Keratinocyte (primary cell): ENCODE measurements around the gene WDR3. TPM values are rescaled to one million over a fixed set of nuclear protein-coding genes. Genes with fewer than 3 reads are reported as not detected.

ENCODE experiments used
- DNase-seq: peaks from one replicate; pipeline ENCODE4 v3.0.0-alpha.2; 2011; ENCODE audit warnings: low read depth, missing footprints, low spot score
- FAIRE-seq: peaks from 2 replicates; lab custom pipeline; 2011; peaks lifted over from hg19 to GRCh38; lab: Jason Lieb, UNC
- H2AFZ ChIP-seq: 2 replicates; pipeline ENCODE4 v1.6.0; 2012; ENCODE audit warnings: low read length, control low read depth, inconsistent platforms; ENCODE audit not compliant: control insufficient read depth
- H3K27ac ChIP-seq: 2 replicates; pipeline ENCODE4 v1.5.1; 2011; ENCODE audit warnings: low read length; ENCODE audit not compliant: control insufficient read depth, insufficient read depth
- H3K27me3 ChIP-seq: 3 replicates; pipeline ENCODE4 v1.6.0; 2011; ENCODE audit warnings: low read length; ENCODE audit not compliant: control insufficient read depth, insufficient read depth; ENCODE audit errors: extremely low read depth
- H3K36me3 ChIP-seq, 2 experiments: 2 replicates in 1 of 2; 3 replicates in 1 of 2; pipeline ENCODE4 v1.5.1; 2011; ENCODE audit warnings: low read length in 2 of 2, mild to moderate bottlenecking in 1 of 2; ENCODE audit not compliant: control insufficient read depth in 2 of 2, insufficient read depth in 2 of 2; ENCODE audit errors: extremely low read depth in 1 of 2
- H3K4me1 ChIP-seq: 3 replicates; pipeline ENCODE4 v1.5.1; 2011; ENCODE audit warnings: low read length; ENCODE audit not compliant: control insufficient read depth, insufficient read depth; ENCODE audit errors: extremely low read depth
- H3K4me2 ChIP-seq: 3 replicates; pipeline ENCODE4 v1.6.0; 2011; ENCODE audit warnings: low read depth, low read length; ENCODE audit not compliant: control insufficient read depth, insufficient read depth; ENCODE audit errors: extremely low read depth
- H3K4me3 ChIP-seq, 3 experiments: fragments of 200-600 bp in 1 of 3; sonication (generic) in 1 of 3; 2 replicates in 2 of 3; 3 replicates in 1 of 3; pipeline ENCODE4 v1.5.1; 2011 to 2016; ENCODE audit warnings: low read length in 3 of 3, mild to moderate bottlenecking in 3 of 3, control low read depth in 2 of 3, inconsistent platforms in 1 of 3, low read depth in 1 of 3, mixed read lengths in 1 of 3, mixed run types in 1 of 3, moderate library complexity in 1 of 3; ENCODE audit not compliant: control insufficient read depth in 2 of 3, insufficient read depth in 2 of 3; ENCODE audit errors: extremely low read depth in 1 of 3
- H3K79me2 ChIP-seq: 2 replicates; pipeline ENCODE4 v1.6.0; 2012; ENCODE audit warnings: low read length; ENCODE audit not compliant: control insufficient read depth, insufficient read depth
- H3K9ac ChIP-seq: 3 replicates; pipeline ENCODE4 v1.6.0; 2011; ENCODE audit warnings: low read length; ENCODE audit not compliant: control insufficient read depth, insufficient read depth; ENCODE audit errors: extremely low read depth
- H3K9me1 ChIP-seq: 3 replicates; pipeline ENCODE4 v1.6.0; 2011; ENCODE audit warnings: low read length; ENCODE audit not compliant: control insufficient read depth, insufficient read depth; ENCODE audit errors: extremely low read depth
- H3K9me3 ChIP-seq: 2 replicates; pipeline ENCODE4 v1.5.1; 2012; ENCODE audit warnings: low read depth, low read length; ENCODE audit not compliant: control insufficient read depth
- H4K20me1 ChIP-seq: 3 replicates; pipeline ENCODE4 v1.6.0; 2011; ENCODE audit warnings: low read length; ENCODE audit not compliant: control insufficient read depth, insufficient read depth; ENCODE audit errors: extremely low read depth
- CTCF ChIP-seq, 3 experiments: IDR thresholded peaks in 1 of 3; conservative IDR thresholded peaks in 1 of 3; optimal IDR thresholded peaks in 1 of 3; 2 replicates in 2 of 3; 3 replicates in 1 of 3; pipeline versions ENCODE3 to v1.5.1; 2011; ENCODE audit warnings: low read length in 3 of 3, mild to moderate bottlenecking in 3 of 3, moderate library complexity in 2 of 3, control low read depth in 1 of 3, inconsistent platforms in 1 of 3; ENCODE audit not compliant: insufficient read depth in 2 of 3; ENCODE audit errors: extremely low read depth in 1 of 3
- EZH2 ChIP-seq: IDR thresholded peaks from one replicate; pipeline ENCODE4 v1.6.1; 2012; ENCODE audit warnings: inconsistent platforms, mild to moderate bottlenecking, low read length, moderate library complexity
- dilution Hi-C: fragments of 300-500 bp; cut with MboI; formaldehyde crosslinking; loops from one replicate; pipeline ENCODE4 v1.7.0; 2020; ENCODE audit warnings: low sequenced_read_pairs; ENCODE audit not compliant: extremely low pct_ligation_motif_present
- polyA plus RNA-seq, 5 experiments: library from polyadenylated mRNA; depleted of rRNA in 3 of 5; stranded (reverse) in 3 of 5; stranded (forward) in 1 of 5; unstranded in 1 of 5; fragments of >200 nt; gene quantifications; 1 replicate in 1 of 5; 2 replicates in 3 of 5; 3 replicates in 1 of 5; pipeline versions ENCODE4 v1.2.1 to v1.2.3, GENCODE V29; 2011 to 2012; ENCODE audit warnings: missing spikeins in 2 of 5, low read depth in 1 of 5, low replicate concordance in 1 of 5

WDR3 gene
- polyA plus RNA-seq, 1 donor (not counting 4 experiments of a cell fraction or from before 2014, with no cell fraction given): 47.8 TPM

GRCh38 chr1:117967881-117968280 lies 38.3 kb downstream of the WDR3 start:
- no peaks in the 10 kb centered on the region for H3K79me2 ChIP-seq
- FAIRE-seq: no peak
- H2AFZ ChIP-seq: no peak overlapping the region

DNA sequence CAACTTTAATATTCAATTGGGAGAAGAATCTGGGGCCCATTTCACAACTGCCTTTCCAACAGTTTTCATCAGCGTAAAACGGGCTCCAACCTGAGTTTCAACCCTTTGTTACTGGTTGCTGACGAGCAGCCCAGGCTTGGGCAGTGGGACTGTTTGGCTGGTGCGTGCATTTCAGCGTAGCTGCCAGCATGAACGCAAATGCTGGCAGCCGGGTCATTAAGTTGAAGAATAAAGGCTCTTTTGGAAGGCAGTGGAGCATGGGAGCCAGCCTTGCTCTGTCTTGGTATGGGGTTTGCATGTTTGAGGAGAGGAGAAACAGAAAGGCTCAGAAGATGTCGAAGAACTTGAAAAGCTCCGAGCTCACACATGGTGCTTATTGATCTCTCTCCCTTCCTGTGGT lies 40.7 kb downstream of the WDR3 start:
- no peak for FAIRE-seq
- no peak for TF ChIP-seq CTCF (optimal IDR thresholded peaks at IDR 0.05 in 1 of 3, IDR thresholded peaks at IDR 0.05 in 1 of 3, conservative IDR thresholded peaks at IDR 0.05 in 1 of 3; ENCODE audit: extremely low read depth in 1 of 3, insufficient read depth in 2 of 3, low read length in 3 of 3)
- no peak for TF ChIP-seq EZH2

More at GRCh38 chr1:117967881-117968280, 38.3 kb downstream of the WDR3 start:
- no peak for DNase-seq
- dilution Hi-C loops: no loop called here
- no peak overlapping the region for H3K4me2 ChIP-seq
- H3K9me3 ChIP-seq: no peaks in the 10 kb centered on the region
- H3K4me3 ChIP-seq: no peak overlapping the region
- no peak overlapping the region for H3K9ac ChIP-seq
- no peaks in the 10 kb centered on the region for H3K36me3 ChIP-seq
- TF ChIP-seq CTCF (optimal IDR thresholded peaks at IDR 0.05 in 1 of 3, IDR thresholded peaks at IDR 0.05 in 1 of 3, conservative IDR thresholded peaks at IDR 0.05 in 1 of 3; ENCODE audit: extremely low read depth in 1 of 3, insufficient read depth in 2 of 3, low read length in 3 of 3) (no peak), EZH2 (no peak)
- no peak overlapping the region for H3K27ac ChIP-seq
- H4K20me1 ChIP-seq: no peaks in the 10 kb centered on the region
- H3K27me3 ChIP-seq: no peaks in the 10 kb centered on the region
- no peaks in the 10 kb centered on the region for H3K9me1 ChIP-seq
- peaks cover 2% of the 10 kb centered on the region for H3K4me1 ChIP-seq

More for the DNA sequence above, 40.7 kb downstream of the WDR3 start:
- H3K36me3 ChIP-seq: no peaks in the 10 kb centered on the region
- peaks cover 2% of the 10 kb centered on the region for H3K4me1 ChIP-seq
- no peaks in the 10 kb centered on the region for H3K9me1 ChIP-seq
- H3K27me3 ChIP-seq: no peaks in the 10 kb centered on the region
- no peaks in the 10 kb centered on the region for H4K20me1 ChIP-seq
- no peak for DNase-seq
- no peaks in the 10 kb centered on the region for H3K9me3 ChIP-seq
- H3K79me2 ChIP-seq: no peaks in the 10 kb centered on the region
- no peak overlapping the region for H2AFZ ChIP-seq
- no peak overlapping the region for H3K27ac ChIP-seq
- H3K4me3 ChIP-seq: no peak overlapping the region
- no peak overlapping the region for H3K4me2 ChIP-seq
- dilution Hi-C loops: no loop called here
- H3K9ac ChIP-seq: no peak overlapping the region
